DOHH2 (cell line): ENCODE data around the gene PITPNC1.

Source experiments
- H3F3A ChIP-seq: fragments of 200-600 bp; sonication (generic), shearing (Covaris generic); 2 replicates; pipeline ENCODE4 v1.6.0; 2016; ENCODE audit warnings: antibody characterized with exemption, mild to moderate bottlenecking; ENCODE audit not compliant: control insufficient read depth, insufficient read depth
- H3K27ac ChIP-seq: fragments of 200-600 bp; sonication (generic); 2 replicates; pipeline ENCODE4 v1.5.1; 2014; ENCODE audit warnings: low read depth, mild to moderate bottlenecking, low read length, moderate library complexity
- H3K27me3 ChIP-seq: fragments of 200-600 bp; sonication (generic); 2 replicates; pipeline ENCODE4 v1.6.1; 2014; ENCODE audit warnings: mild to moderate bottlenecking, low read length, mixed read lengths; ENCODE audit not compliant: control insufficient read depth
- H3K36me3 ChIP-seq: fragments of 200-600 bp; sonication (generic); 2 replicates; pipeline ENCODE4 v1.6.1; 2014; ENCODE audit warnings: mild to moderate bottlenecking, low read length, moderate library complexity, mixed read lengths; ENCODE audit not compliant: control insufficient read depth
- H3K4me1 ChIP-seq: fragments of 200-600 bp; sonication (generic); 2 replicates; pipeline ENCODE4 v1.6.1; 2014; ENCODE audit warnings: mild to moderate bottlenecking, low read length, mixed read lengths; ENCODE audit not compliant: control insufficient read depth
- H3K4me2 ChIP-seq: fragments of 200-600 bp; sonication (generic); 2 replicates; pipeline ENCODE4 v1.6.0; 2014; ENCODE audit warnings: mild to moderate bottlenecking, low read length, moderate library complexity
- H3K4me3 ChIP-seq: fragments of 200-600 bp; sonication (generic); 2 replicates; pipeline ENCODE4 v1.5.1; 2014; ENCODE audit warnings: mild to moderate bottlenecking, low read length, mixed read lengths
- H3K79me2 ChIP-seq: fragments of 200-600 bp; sonication (generic); 2 replicates; pipeline ENCODE4 v1.6.1; 2014; ENCODE audit warnings: mild to moderate bottlenecking, low read length, mixed read lengths; ENCODE audit not compliant: control insufficient read depth
- H3K9me2 ChIP-seq: fragments of 200-600 bp; sonication (generic); replicated peaks from 2 replicates; pipeline ENCODE4 v1.6.1; 2014; ENCODE audit warnings: mild to moderate bottlenecking, low read length, mixed read lengths; ENCODE audit not compliant: control insufficient read depth
- H3K9me3 ChIP-seq: fragments of 200-600 bp; sonication (generic); 2 replicates; pipeline ENCODE4 v1.6.1; 2014; ENCODE audit warnings: antibody characterized with exemption, low read length, mixed read lengths; ENCODE audit not compliant: control insufficient read depth, insufficient read depth
- H4K20me1 ChIP-seq: fragments of 200-600 bp; sonication (generic); 2 replicates; pipeline ENCODE4 v1.6.0; 2014; ENCODE audit warnings: low read depth, mild to moderate bottlenecking, antibody characterized with exemption, low read length, moderate library complexity; ENCODE audit not compliant: control insufficient read depth, insufficient read depth
- CTCF ChIP-seq: fragments of 200-600 bp; sonication (generic); IDR thresholded peaks from one replicate; pipeline ENCODE4 v1.5.1; 2014; ENCODE audit warnings: antibody characterized with exemption, mild to moderate bottlenecking, low read depth, low read length; ENCODE audit not compliant: poor library complexity, severe bottlenecking
- EZH2phosphoT487 ChIP-seq: fragments of 200-600 bp; sonication (generic); IDR thresholded peaks from 2 replicates; pipeline ENCODE4 v1.6.1; 2017; ENCODE audit warnings: borderline replicate concordance, mild to moderate bottlenecking, antibody characterized with exemption, low read length, moderate library complexity, mixed read lengths

PITPNC1 gene

DNA sequence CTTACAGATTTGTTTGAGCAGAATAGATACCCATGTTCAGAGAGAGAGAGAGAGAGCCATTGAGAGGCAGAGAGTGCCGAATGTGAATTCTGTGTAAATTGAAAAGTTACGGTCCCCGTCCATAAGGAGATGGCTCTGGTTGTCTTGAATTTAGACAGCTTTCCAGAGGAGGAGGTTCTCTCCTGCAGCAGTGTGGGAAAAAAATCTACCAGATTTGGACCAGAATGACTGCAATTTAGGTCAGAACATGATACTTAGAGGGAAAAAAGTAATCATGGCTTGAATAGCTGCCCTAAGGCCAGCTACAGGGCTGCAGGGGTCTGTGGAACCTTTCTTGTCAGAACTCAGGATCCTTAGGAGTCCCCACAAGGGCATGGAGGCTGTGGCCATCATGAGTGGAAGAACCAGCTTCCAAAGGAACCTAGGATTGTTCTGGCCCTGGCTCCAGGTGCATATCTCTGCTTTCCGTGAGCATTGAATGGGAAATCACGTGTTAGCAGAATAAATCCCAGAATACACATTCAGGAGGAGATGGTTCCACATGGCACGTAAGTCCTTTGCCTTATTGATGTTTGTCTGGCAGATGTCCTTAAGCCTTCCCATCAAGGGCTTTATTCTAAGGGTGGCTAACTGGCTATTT lies 13.0 kb downstream of the PITPNC1 start:
- Histone ChIP-seq H3K79me2 (peaks cover 33% of the 10 kb centered on the region), H3K9me3 (no peaks in the 10 kb centered on the region), H3K27me3 (no peaks in the 10 kb centered on the region), H3K9me2 (no peaks in the 10 kb centered on the region), H3K4me3 (no peak overlapping the region), H3K36me3 (no peaks in the 10 kb centered on the region), H3K4me1 (peaks cover 47% of the 10 kb centered on the region), H3K4me2 (peak overlapping the region; percentile 40), H3F3A (no peaks in the 10 kb centered on the region), H4K20me1 (no peaks in the 10 kb centered on the region), H3K27ac (no peak overlapping the region)
- TF ChIP-seq CTCF (no peak), EZH2phosphoT487 (no peak)

GRCh38 chr17:67390646-67391361 lies 13.7 kb downstream of the PITPNC1 start:
- H3K79me2 ChIP-seq, result peaks cover 30% of the 10 kb centered on the region
- TF ChIP-seq EZH2phosphoT487 (no peak), CTCF (no peak)
- H3K4me2 ChIP-seq, result peak overlapping the region; percentile 40
- H3F3A ChIP-seq, result no peaks in the 10 kb centered on the region
- H3K36me3 ChIP-seq, result no peaks in the 10 kb centered on the region
- no peaks in the 10 kb centered on the region for H4K20me1 ChIP-seq
- H3K4me3 ChIP-seq, result no peak overlapping the region
- H3K9me3 ChIP-seq, result no peaks in the 10 kb centered on the region
- H3K9me2 ChIP-seq, result no peaks in the 10 kb centered on the region
- H3K4me1 ChIP-seq, result peaks cover 47% of the 10 kb centered on the region
- no peaks in the 10 kb centered on the region for H3K27me3 ChIP-seq
- H3K27ac ChIP-seq, result no peak overlapping the region

DNA sequence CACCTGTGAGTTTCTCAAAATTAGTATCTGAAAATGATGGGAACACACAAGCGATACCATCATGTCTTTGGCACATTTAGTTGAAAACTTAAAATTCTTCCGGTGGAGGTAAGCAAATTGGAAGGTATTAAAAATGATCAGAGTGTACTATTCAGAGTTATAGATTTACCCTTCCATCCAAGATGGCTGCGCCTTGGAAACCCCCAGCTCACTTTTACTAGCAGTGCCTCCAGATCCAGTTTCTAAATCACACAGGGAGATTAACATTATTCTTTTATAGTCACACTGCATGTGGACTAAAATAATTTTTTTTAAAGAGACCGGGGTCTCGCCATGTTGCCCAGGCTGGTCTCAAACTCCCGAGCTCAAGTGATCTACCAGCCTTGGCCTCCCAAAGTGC lies 15.0 kb downstream of the PITPNC1 start:
- no peaks in the 10 kb centered on the region for H3K36me3 ChIP-seq
- H3K9me3 ChIP-seq, result no peaks in the 10 kb centered on the region
- H3K9me2 ChIP-seq, result no peaks in the 10 kb centered on the region
- H3K79me2 ChIP-seq, result peaks cover 24% of the 10 kb centered on the region
- H3K27me3 ChIP-seq, result no peaks in the 10 kb centered on the region
- no peak overlapping the region for H3K4me2 ChIP-seq
- H4K20me1 ChIP-seq, result no peaks in the 10 kb centered on the region
- no peak overlapping the region for H3K27ac ChIP-seq
- no peak for TF ChIP-seq CTCF
- no peak for TF ChIP-seq EZH2phosphoT487
- H3K4me3 ChIP-seq, result no peak overlapping the region
- no peaks in the 10 kb centered on the region for H3F3A ChIP-seq
- H3K4me1 ChIP-seq, result peaks cover 45% of the 10 kb centered on the region
